ENCODE results near the gene MRPL16. TPM values are rescaled to one million over a fixed set of nuclear protein-coding genes. Genes with fewer than 3 reads are reported as not detected.
A peak's percentile ranks its signal among the peaks of the same experiment; 100 is the strongest.

Gene MRPL16
- total RNA-seq, 1 donor from 2014 or later, result 36.4 TPM

DNA sequence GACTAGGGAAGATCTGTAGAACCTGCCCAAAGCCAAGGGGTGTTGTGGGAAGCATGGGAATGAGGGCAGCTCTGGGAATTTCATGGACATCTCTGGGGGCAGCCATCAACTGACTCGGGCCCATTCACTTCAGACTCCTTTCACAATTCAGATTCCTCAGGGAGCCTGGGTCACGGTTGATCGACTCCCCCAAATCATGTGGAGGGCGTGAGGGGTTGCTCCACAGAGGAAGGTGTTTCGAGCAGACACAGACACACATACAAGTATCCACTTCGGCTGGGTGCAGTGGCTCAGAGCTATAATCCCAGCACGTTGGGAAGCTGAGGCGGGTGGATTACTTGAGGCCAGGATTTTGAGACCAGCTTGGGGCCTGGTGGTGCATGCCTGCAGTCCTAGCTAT, 39.7 kb downstream of the MRPL16 start:
- Mint-ChIP-seq H3K27me3 (ENCODE audit: unreplicated experiment) (no peaks in the 10 kb centered on the region), H3K4me1 (ENCODE audit: low read depth, unreplicated experiment) (peaks cover 16% of the 10 kb centered on the region), H3K4me3 (ENCODE audit: unreplicated experiment) (no peak overlapping the region), H3K9me3 (ENCODE audit: unreplicated experiment) (peaks cover 3% of the 10 kb centered on the region), H3K27ac (ENCODE audit: unreplicated experiment) (no peak overlapping the region), H3K36me3 (ENCODE audit: unreplicated experiment) (no peaks in the 10 kb centered on the region)
- TF ChIP-seq, protein P1, sequence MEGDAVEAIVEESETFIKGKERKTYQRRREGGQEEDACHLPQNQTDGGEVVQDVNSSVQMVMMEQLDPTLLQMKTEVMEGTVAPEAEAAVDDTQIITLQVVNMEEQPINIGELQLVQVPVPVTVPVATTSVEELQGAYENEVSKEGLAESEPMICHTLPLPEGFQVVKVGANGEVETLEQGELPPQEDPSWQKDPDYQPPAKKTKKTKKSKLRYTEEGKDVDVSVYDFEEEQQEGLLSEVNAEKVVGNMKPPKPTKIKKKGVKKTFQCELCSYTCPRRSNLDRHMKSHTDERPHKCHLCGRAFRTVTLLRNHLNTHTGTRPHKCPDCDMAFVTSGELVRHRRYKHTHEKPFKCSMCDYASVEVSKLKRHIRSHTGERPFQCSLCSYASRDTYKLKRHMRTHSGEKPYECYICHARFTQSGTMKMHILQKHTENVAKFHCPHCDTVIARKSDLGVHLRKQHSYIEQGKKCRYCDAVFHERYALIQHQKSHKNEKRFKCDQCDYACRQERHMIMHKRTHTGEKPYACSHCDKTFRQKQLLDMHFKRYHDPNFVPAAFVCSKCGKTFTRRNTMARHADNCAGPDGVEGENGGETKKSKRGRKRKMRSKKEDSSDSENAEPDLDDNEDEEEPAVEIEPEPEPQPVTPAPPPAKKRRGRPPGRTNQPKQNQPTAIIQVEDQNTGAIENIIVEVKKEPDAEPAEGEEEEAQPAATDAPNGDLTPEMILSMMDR (IDR thresholded peaks at IDR 0.05; ENCODE audit: partially characterized antibody, unreplicated experiment), result no peak
- no peak for DNase-seq

DNA sequence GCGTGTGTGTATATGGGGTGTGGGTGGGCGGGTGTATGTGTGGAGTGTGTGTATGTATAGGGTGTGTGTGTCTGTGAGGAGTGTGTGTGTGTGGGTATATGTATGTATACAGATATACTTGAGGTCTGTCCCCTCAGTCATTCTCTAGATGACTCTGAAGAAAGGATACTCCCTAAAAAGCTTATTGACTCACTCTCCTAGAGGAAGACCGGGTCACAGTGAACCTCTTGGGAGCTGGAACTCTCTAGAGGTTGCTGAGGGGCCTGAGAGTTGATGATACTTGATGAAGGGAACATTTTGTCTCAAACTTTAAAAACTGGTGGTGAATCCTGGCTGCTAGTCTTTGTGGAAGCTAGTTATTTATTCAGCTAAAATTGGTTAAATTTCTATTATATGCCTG, 40.3 kb downstream of the MRPL16 start:
- TF ChIP-seq, protein P1 (IDR thresholded peaks at IDR 0.05; ENCODE audit: partially characterized antibody, unreplicated experiment), result no peak
- Mint-ChIP-seq H3K27me3 (ENCODE audit: unreplicated experiment) (no peaks in the 10 kb centered on the region), H3K36me3 (ENCODE audit: unreplicated experiment) (no peaks in the 10 kb centered on the region), H3K4me3 (ENCODE audit: unreplicated experiment) (no peak overlapping the region), H3K4me1 (ENCODE audit: low read depth, unreplicated experiment) (peaks cover 17% of the 10 kb centered on the region), H3K9me3 (ENCODE audit: unreplicated experiment) (peaks cover 3% of the 10 kb centered on the region), H3K27ac (ENCODE audit: unreplicated experiment) (no peak overlapping the region)
- DNase-seq, result no peak

DNA sequence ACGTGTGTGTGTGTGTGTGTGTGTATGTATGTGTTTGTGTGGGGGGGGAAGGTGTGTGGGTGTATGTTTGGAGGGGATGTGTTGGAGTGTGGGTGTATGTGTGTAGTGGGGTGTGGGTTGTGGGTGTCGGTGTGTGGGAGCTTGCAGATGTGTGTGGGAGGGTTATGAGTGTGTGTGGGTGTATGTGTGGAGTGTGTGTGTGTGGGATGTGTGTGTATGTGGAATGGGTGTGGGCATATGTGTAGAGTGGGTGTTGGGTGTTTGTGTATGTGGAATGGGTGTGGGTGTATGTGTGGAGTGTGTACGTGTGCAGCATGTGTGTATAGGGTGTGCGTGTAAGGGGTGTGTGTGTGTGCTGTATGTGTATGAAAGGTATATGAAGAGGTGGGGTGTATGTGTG, 40.8 kb downstream of the MRPL16 start:
- H3K27ac Mint-ChIP-seq (ENCODE audit: unreplicated experiment), result no peak overlapping the region
- peaks cover 3% of the 10 kb centered on the region for H3K9me3 Mint-ChIP-seq (ENCODE audit: unreplicated experiment)
- H3K4me1 Mint-ChIP-seq (ENCODE audit: low read depth, unreplicated experiment), result peaks cover 21% of the 10 kb centered on the region
- no peaks in the 10 kb centered on the region for H3K36me3 Mint-ChIP-seq (ENCODE audit: unreplicated experiment)
- no peak overlapping the region for H3K4me3 Mint-ChIP-seq (ENCODE audit: unreplicated experiment)
- H3K27me3 Mint-ChIP-seq (ENCODE audit: unreplicated experiment), result no peaks in the 10 kb centered on the region
- no peak for DNase-seq
- TF ChIP-seq, protein P1 (IDR thresholded peaks at IDR 0.05; ENCODE audit: partially characterized antibody, unreplicated experiment), result no peak

DNA sequence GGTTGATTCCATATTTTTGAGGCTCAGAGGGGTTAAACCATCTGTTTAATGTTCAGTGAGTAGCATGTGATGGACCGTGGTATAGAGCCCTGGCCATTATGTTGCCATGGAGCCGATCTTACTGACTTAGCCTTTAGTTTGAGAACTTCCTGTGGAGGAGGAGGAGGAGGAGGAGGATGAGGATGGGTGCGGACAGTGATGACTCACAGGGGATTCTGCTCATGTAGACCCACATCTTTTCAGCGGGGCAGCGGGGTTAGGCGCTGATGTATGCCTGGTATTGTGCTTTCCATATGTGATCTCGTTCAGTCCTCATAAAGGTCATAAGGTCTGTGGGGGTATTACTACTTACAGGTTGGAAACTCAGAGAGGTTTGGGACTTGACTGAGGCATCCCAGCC, 41.5 kb downstream of the MRPL16 start:
- Mint-ChIP-seq H3K4me1 (ENCODE audit: low read depth, unreplicated experiment) (peaks cover 23% of the 10 kb centered on the region), H3K27me3 (ENCODE audit: unreplicated experiment) (no peaks in the 10 kb centered on the region), H3K27ac (ENCODE audit: unreplicated experiment) (no peak overlapping the region), H3K36me3 (ENCODE audit: unreplicated experiment) (no peaks in the 10 kb centered on the region), H3K9me3 (ENCODE audit: unreplicated experiment) (peaks cover 3% of the 10 kb centered on the region), H3K4me3 (ENCODE audit: unreplicated experiment) (no peak overlapping the region)
- no peak for DNase-seq
- TF ChIP-seq, protein P1 (IDR thresholded peaks at IDR 0.05; ENCODE audit: partially characterized antibody, unreplicated experiment), result no peak

GRCh38 chr11:59767225-59767611, 43.4 kb downstream of the MRPL16 start:
- Mint-ChIP-seq H3K4me1 (ENCODE audit: low read depth, unreplicated experiment) (peaks cover 26% of the 10 kb centered on the region), H3K27me3 (ENCODE audit: unreplicated experiment) (no peaks in the 10 kb centered on the region), H3K4me3 (ENCODE audit: unreplicated experiment) (peak overlapping the region; percentile 53), H3K27ac (ENCODE audit: unreplicated experiment) (peak overlapping the region; percentile 97), H3K36me3 (ENCODE audit: unreplicated experiment) (no peaks in the 10 kb centered on the region), H3K9me3 (ENCODE audit: unreplicated experiment) (peaks cover 4% of the 10 kb centered on the region)
- no peak for DNase-seq
- TF ChIP-seq, protein P1 (IDR thresholded peaks at IDR 0.05; ENCODE audit: partially characterized antibody, unreplicated experiment), result no peak
